Liver (tissue), 9 donors: Measurements from ENCODE around the gene ZDHHC11. TPM values are rescaled to one million over a fixed set of nuclear protein-coding genes. Genes with fewer than 3 reads are reported as not detected.

Source experiments
- DNase-seq: peaks from one replicate; pipeline ENCODE4 v3.0.0-alpha.2; 2017; ENCODE audit warnings: low spot score
- H3K27ac ChIP-seq, 2 donors: one replicate each; pipeline ENCODE4 v1.7.0; 2013; ENCODE audit warnings: inconsistent platforms in 2 of 2, low read length in 2 of 2, control low read depth in 1 of 2, low read depth in 1 of 2, mild to moderate bottlenecking in 1 of 2
- H3K27me3 ChIP-seq, 4 donors: one replicate each; pipeline versions ENCODE4 v1.6.1 to v1.7.0; 2013; ENCODE audit warnings: low read length in 3 of 4, inconsistent platforms in 1 of 4, mild to moderate bottlenecking in 1 of 4, moderate library complexity in 1 of 4; ENCODE audit not compliant: control insufficient read depth in 4 of 4, insufficient read depth in 4 of 4
- H3K36me3 ChIP-seq, 4 donors: one replicate each; pipeline versions ENCODE4 v1.6.1 to v1.7.0; 2013; ENCODE audit warnings: low read length in 3 of 4, mild to moderate bottlenecking in 3 of 4, low read depth in 1 of 4, moderate library complexity in 1 of 4; ENCODE audit not compliant: control insufficient read depth in 4 of 4, insufficient read depth in 3 of 4
- H3K4me1 ChIP-seq, 4 donors: one replicate each; pipeline versions ENCODE4 v1.6.1 to v1.7.0; 2013; ENCODE audit warnings: low read length in 3 of 4, mild to moderate bottlenecking in 3 of 4, moderate library complexity in 1 of 4; ENCODE audit not compliant: control insufficient read depth in 4 of 4, insufficient read depth in 4 of 4
- H3K4me3 ChIP-seq, 3 donors: one replicate each; pipeline versions ENCODE4 v1.6.1 to v1.7.0; 2013; ENCODE audit warnings: low read length in 3 of 3, control low read depth in 1 of 3, low read depth in 1 of 3, mild to moderate bottlenecking in 1 of 3
- H3K9ac ChIP-seq, 2 donors: one replicate each; pipeline ENCODE4 v1.7.0; 2013; ENCODE audit warnings: low read length in 2 of 2, mild to moderate bottlenecking in 2 of 2, moderate library complexity in 2 of 2, control low read depth in 1 of 2, low read depth in 1 of 2
- H3K9me3 ChIP-seq, 4 donors: one replicate each; pipeline versions ENCODE4 v1.6.1 to v1.7.0; 2013; ENCODE audit warnings: low read length in 3 of 4; ENCODE audit not compliant: control insufficient read depth in 4 of 4
- EGR1 ChIP-seq, 2 donors: IDR thresholded peaks; 2 replicates each; pipeline ENCODE4 v1.6.1; 2016 to 2018; ENCODE audit warnings: antibody characterized with exemption in 2 of 2, low read depth in 2 of 2
- FOXA1 ChIP-seq: IDR thresholded peaks from 2 replicates; pipeline ENCODE4 v1.6.1; 2016; ENCODE audit warnings: antibody characterized with exemption
- GABPA ChIP-seq, 2 donors: IDR thresholded peaks in 1 of 2; conservative IDR thresholded peaks in 1 of 2; 2 replicates each; pipeline ENCODE4 v1.6.1; 2016; ENCODE audit warnings: antibody characterized with exemption in 2 of 2, mild to moderate bottlenecking in 1 of 2, moderate library complexity in 1 of 2
- HNF4A ChIP-seq, 2 donors: conservative IDR thresholded peaks; 2 replicates each; pipeline ENCODE4 v1.6.1; 2016; ENCODE audit warnings: antibody characterized with exemption in 2 of 2, mild to moderate bottlenecking in 2 of 2
- JUND ChIP-seq, 2 donors: IDR thresholded peaks; 2 replicates each; pipeline ENCODE4 v1.6.1; 2016; ENCODE audit warnings: antibody characterized with exemption in 2 of 2
- NR2F2 ChIP-seq: IDR thresholded peaks from 2 replicates; pipeline ENCODE4 v1.6.1; 2016; ENCODE audit warnings: antibody characterized with exemption
- RAD21 ChIP-seq, 2 donors: IDR thresholded peaks; 2 replicates each; pipeline ENCODE4 v1.6.1; 2016; ENCODE audit warnings: antibody characterized with exemption in 2 of 2, mild to moderate bottlenecking in 2 of 2
- RXRA ChIP-seq, 2 donors: IDR thresholded peaks; 2 replicates each; pipeline ENCODE4 v1.6.1; 2017 to 2018; ENCODE audit warnings: antibody characterized with exemption in 2 of 2, mild to moderate bottlenecking in 1 of 2
- TAF1 ChIP-seq: conservative IDR thresholded peaks from 2 replicates; pipeline ENCODE4 v1.6.1; 2016; ENCODE audit warnings: antibody characterized with exemption, mild to moderate bottlenecking
- WGBS: extraction: QIAGEN DNeasy Blood & Tissue Kit; methylation state at CpG from one replicate; pipeline ENCODE4 v1.1.7; 2013; 5-methylcytosine and 5-hydroxymethylcytosine counted together
- polyA plus RNA-seq, 2 donors: library from polyadenylated mRNA; stranded (reverse) in 1 of 2; unstranded in 1 of 2; fragments of 200-250 nt in 1 of 2; fragments of >200 nt in 1 of 2; fragmentation: Nextera tagmentation in 1 of 2; extraction: Ambion mirVana in 1 of 2; gene quantifications; one replicate each; pipeline versions ENCODE4 v1.2.1 to v1.2.3, GENCODE V29; 2013 to 2015
- total RNA-seq, 2 donors: library from RNA; depleted of rRNA; stranded (reverse); fragments of >200 nt; gene quantifications; one replicate each; pipeline ENCODE4 v1.2.3, GENCODE V29; 2014
- TF ChIP-seq, protein P1 (sequence below): fragments of 150-350 bp; IDR thresholded peaks from 2 replicates; pipeline ENCODE4 v1.5.1; 2017; ENCODE audit warnings: improper control_type of control experiment, low read depth, low read length; ENCODE audit not compliant: missing input control
- TF ChIP-seq, protein P2 (sequence below): IDR thresholded peaks from 2 replicates; pipeline ENCODE4 v1.6.1; 2016; ENCODE audit warnings: antibody characterized with exemption, mild to moderate bottlenecking
- TF ChIP-seq, protein P3 (sequence below): IDR thresholded peaks from 2 replicates; pipeline ENCODE4 v1.6.1; 2016; ENCODE audit warnings: antibody characterized with exemption
- donor health status: healthy.
- donor health status: healthy.
- donor health status: healthy.
- donor health status: healthy.
- donor health status: healthy.

Gene ZDHHC11
- total and polyA plus RNA-seq, 4 donors: 0.93 to 3.2 (median 1.3) TPM

DNA sequence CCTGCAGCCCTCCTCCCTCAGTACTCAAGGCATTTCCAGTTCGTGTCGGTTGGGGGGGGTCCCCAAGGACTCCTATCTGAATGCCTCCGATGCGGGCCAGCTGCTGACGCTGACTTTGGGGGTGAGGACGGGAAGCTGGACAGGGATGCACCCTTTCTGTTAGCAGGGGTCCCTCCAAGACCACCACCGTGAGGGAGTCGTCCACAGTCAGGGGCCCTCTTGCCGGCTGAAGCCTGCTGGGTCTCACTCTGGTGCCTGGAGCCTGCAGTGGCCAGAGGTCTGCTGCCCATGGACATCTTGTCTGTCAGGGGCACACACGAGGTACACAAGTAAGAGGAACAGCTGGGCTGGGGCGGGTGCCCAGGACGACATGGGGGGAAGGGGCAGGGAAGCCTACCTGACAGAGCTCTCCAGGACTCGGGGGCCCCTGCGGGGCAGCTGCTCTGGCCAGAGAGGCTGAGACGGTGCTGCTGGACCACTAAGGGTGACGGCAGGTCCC is 9.1 kb upstream of the ZDHHC11 start:
- TF ChIP-seq, protein P1, sequence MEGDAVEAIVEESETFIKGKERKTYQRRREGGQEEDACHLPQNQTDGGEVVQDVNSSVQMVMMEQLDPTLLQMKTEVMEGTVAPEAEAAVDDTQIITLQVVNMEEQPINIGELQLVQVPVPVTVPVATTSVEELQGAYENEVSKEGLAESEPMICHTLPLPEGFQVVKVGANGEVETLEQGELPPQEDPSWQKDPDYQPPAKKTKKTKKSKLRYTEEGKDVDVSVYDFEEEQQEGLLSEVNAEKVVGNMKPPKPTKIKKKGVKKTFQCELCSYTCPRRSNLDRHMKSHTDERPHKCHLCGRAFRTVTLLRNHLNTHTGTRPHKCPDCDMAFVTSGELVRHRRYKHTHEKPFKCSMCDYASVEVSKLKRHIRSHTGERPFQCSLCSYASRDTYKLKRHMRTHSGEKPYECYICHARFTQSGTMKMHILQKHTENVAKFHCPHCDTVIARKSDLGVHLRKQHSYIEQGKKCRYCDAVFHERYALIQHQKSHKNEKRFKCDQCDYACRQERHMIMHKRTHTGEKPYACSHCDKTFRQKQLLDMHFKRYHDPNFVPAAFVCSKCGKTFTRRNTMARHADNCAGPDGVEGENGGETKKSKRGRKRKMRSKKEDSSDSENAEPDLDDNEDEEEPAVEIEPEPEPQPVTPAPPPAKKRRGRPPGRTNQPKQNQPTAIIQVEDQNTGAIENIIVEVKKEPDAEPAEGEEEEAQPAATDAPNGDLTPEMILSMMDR: no peak
- TF ChIP-seq RXRA (IDR thresholded peaks at IDR 0.05) (no peak), NR2F2 (no peak), FOXA1 (no peak), GABPA (IDR thresholded peaks at IDR 0.05 in 1 of 2, conservative IDR thresholded peaks at IDR 0.05 in 1 of 2) (no peak), RAD21 (IDR thresholded peaks at IDR 0.05) (no peak), HNF4A (conservative IDR thresholded peaks at IDR 0.05) (no peak), EGR1 (IDR thresholded peaks at IDR 0.05; ENCODE audit: low read depth in 2 of 2) (no peak)
- TF ChIP-seq, protein P2, sequence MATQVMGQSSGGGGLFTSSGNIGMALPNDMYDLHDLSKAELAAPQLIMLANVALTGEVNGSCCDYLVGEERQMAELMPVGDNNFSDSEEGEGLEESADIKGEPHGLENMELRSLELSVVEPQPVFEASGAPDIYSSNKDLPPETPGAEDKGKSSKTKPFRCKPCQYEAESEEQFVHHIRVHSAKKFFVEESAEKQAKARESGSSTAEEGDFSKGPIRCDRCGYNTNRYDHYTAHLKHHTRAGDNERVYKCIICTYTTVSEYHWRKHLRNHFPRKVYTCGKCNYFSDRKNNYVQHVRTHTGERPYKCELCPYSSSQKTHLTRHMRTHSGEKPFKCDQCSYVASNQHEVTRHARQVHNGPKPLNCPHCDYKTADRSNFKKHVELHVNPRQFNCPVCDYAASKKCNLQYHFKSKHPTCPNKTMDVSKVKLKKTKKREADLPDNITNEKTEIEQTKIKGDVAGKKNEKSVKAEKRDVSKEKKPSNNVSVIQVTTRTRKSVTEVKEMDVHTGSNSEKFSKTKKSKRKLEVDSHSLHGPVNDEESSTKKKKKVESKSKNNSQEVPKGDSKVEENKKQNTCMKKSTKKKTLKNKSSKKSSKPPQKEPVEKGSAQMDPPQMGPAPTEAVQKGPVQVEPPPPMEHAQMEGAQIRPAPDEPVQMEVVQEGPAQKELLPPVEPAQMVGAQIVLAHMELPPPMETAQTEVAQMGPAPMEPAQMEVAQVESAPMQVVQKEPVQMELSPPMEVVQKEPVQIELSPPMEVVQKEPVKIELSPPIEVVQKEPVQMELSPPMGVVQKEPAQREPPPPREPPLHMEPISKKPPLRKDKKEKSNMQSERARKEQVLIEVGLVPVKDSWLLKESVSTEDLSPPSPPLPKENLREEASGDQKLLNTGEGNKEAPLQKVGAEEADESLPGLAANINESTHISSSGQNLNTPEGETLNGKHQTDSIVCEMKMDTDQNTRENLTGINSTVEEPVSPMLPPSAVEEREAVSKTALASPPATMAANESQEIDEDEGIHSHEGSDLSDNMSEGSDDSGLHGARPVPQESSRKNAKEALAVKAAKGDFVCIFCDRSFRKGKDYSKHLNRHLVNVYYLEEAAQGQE: no peak
- no peak overlapping the region for H3K9ac ChIP-seq
- 94% methylated on average over 16 of the region's 16 CpGs for WGBS
- peaks cover 1 to 21% (median 8%) of the 10 kb centered on the region in 4 donors for H3K36me3 ChIP-seq
- no peak overlapping the region for H3K4me3 ChIP-seq
- H3K27me3 ChIP-seq: no peaks in the 10 kb centered on the region
- H3K27ac ChIP-seq: no peak overlapping the region
- no peak for DNase-seq
- peaks cover 0 to 2% (median 0%) of the 10 kb centered on the region in 4 donors for H3K4me1 ChIP-seq
- H3K9me3 ChIP-seq: no peaks in the 10 kb centered on the region

DNA sequence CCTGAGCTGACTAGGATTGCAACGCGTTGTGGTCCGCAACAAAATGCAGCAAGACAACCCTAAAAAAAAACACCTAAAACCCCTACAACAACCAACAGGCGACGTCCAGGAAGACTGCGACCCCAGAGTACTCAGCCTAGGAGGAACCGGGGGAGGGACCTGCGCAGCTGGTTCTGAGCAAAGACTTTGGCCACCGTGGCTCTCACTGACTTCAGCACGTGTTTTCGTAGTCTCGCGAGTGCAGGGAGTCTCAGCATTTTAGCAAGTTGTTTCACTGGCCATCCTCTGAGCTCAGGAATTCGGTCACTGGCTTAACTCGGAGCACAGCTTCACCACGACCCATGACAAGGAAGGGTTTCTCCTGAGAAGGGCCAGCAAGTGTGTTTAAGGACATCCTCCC is 8.6 kb upstream of the ZDHHC11 start:
- peaks cover 1 to 17% (median 8%) of the 10 kb centered on the region in 4 donors for H3K36me3 ChIP-seq
- no peaks in the 10 kb centered on the region for H3K9me3 ChIP-seq
- WGBS: 87% methylated on average over 16 of the region's 16 CpGs
- no peak for TF ChIP-seq JUND (IDR thresholded peaks at IDR 0.05)
- TF ChIP-seq FOXA1: no peak
- TF ChIP-seq TAF1: no peak
- TF ChIP-seq, protein P3, sequence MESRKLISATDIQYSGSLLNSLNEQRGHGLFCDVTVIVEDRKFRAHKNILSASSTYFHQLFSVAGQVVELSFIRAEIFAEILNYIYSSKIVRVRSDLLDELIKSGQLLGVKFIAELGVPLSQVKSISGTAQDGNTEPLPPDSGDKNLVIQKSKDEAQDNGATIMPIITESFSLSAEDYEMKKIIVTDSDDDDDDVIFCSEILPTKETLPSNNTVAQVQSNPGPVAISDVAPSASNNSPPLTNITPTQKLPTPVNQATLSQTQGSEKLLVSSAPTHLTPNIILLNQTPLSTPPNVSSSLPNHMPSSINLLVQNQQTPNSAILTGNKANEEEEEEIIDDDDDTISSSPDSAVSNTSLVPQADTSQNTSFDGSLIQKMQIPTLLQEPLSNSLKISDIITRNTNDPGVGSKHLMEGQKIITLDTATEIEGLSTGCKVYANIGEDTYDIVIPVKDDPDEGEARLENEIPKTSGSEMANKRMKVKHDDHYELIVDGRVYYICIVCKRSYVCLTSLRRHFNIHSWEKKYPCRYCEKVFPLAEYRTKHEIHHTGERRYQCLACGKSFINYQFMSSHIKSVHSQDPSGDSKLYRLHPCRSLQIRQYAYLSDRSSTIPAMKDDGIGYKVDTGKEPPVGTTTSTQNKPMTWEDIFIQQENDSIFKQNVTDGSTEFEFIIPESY: no peak
- no peak overlapping the region for H3K27ac ChIP-seq
- no peak overlapping the region for H3K9ac ChIP-seq
- peaks cover 0 to under 1% (median 0%) of the 10 kb centered on the region in 4 donors for H3K4me1 ChIP-seq
- no peak overlapping the region for H3K4me3 ChIP-seq
- no peak for DNase-seq
- no peaks in the 10 kb centered on the region for H3K27me3 ChIP-seq
